Left renal cortex interstitium (tissue), 4 donors: ENCODE results near the gene CACNA1C. TPM values are rescaled to one million over a fixed set of nuclear protein-coding genes. Genes with fewer than 3 reads are reported as not detected.

Experiments used
- DNase-seq, 4 donors: peaks; one replicate each; pipeline ENCODE4 v3.0.0-alpha.2; 2013; ENCODE audit warnings: low read depth in 4 of 4, low spot score in 2 of 4, missing footprints in 1 of 4
- polyA plus RNA-seq, 4 donors: library from polyadenylated mRNA; unstranded; fragments of 120-200 nt; gene quantifications; one replicate each; pipeline ENCODE4 v1.2.1, GENCODE V29; 2013; ENCODE audit not compliant: insufficient read length in 4 of 4

Gene CACNA1C
- polyA plus RNA-seq, 4 donors, result 6.4 to 13.1 (median 8.9) TPM

DNA sequence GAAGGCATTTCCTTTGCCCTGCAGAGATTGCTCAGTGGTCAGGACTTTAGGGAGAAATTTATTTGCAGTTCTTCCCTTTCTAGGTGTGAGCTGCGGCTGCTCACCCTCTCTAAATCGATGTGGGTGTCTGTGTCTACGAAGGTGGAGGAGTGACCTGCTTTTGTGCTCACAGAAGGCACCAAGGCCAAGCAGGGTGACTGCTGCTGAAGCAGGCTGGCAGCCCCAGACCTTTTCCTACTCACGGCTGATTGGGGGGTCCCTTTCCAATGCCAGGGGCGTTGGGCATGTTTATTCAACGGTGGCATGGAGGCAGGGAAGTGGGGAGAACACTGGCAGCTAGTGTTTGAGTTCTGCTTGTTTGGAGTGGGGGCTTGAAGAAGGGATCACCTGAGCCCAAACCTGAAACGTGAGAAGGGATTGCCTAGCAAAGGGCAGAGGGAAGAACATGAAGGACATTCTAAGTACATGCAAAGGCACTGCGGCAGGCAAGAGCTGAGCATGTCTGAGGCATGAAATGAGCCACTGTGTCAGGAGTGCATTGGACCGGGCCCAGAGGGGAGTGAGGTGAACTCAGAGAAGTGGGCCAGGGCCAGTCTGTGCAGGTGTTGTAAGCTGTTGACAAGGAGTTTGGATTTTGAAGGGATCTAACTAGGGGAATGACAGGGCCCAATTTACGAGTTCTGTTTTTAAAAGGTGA lies 56.3 kb downstream of the CACNA1C start:
- no peak for DNase-seq

DNA sequence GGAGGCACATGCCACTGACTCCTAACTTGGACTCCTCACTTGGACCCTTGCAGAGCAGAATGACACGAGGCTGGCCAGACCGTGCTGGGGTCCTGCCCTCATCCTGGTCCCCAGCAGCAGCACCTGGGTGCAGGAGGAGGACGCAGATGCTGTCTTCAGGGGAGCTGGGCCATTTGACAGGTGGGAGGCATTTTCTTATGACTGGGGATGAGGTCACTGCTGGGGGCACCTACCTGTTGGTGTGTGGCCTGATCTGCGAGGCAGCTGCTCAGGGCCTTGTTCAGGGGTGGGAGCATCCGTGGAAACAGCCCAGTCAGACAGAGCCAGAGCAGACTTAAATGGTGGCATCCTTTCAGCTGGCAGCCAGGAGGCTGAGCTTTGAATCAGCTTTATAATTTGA lies 57.3 kb downstream of the CACNA1C start:
- DNase-seq, result no peak

DNA sequence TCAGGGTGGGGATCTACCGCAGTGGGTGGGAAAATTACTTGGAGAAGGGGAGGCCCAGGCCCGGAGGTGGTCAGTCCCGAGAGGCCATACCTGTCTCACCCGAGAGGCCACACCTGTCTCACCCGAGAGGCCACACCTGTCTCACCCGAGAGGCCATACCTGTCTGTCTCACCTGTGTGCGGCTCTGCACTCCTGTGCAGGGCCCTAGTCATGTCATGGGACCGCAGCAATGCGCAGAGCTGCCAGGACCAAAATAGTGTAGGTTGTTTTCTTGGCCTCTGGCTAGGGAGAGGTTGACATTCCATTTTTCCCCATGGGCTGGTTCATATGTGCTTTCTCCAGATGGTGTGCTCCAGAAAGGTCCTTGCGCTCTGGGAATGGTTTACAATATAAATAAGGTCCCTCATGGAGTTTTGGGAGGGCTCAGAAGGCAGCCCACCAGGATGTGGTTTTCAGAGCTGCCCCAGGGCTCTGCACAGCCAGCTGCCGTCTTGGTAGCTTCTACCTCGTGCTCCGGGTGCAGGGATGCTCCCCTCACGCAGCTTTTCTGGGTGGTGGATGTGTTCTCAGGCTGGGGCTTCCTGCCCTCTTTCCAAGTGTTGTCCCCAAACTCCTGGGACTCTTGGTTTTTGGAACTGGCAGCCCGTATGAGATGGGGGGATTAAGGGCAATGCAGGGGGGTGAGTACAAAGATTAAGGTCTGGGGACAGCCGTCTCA lies 58.2 kb downstream of the CACNA1C start:
- DNase-seq, result no peak

DNA sequence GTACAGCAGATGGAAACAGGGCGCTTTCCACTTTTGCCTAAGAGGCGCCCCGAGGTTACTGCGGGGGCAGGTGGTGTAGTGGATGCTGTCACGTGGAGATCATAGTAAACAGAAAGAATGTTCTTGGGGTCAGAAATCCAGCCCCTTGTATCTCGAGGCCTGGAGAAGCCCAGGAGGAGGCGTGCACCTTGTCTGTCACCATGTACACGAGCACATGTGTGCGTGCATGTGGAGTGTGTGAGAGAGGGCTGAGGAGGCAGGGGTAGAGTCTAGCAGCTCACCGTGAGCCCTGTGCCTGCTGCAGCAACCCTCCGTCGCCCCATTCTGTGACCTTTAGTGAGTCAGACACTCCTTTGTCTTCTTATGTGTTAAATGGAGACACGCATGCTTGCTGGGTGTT lies 59.0 kb downstream of the CACNA1C start:
- DNase-seq, result no peak

DNA sequence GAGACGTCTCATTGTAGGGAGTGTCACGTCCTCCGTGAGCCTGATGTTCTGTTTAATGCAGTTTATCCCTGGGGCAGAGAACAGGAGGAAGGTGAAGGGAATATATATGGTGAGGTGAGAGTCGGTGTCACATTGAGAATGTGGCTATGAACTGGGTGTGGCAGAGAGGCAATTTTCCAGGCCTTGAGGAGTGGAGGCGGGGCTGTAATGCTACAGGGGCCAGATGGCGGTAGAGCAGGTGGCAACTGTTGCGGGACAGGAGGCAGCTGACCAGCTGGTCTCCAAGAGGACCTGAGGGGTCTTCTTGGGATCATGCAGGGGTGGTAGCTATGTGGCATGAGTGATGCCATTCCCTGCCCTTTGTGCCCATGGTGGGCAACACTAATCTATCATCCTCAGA lies 59.6 kb downstream of the CACNA1C start:
- DNase-seq, result no peak

DNA sequence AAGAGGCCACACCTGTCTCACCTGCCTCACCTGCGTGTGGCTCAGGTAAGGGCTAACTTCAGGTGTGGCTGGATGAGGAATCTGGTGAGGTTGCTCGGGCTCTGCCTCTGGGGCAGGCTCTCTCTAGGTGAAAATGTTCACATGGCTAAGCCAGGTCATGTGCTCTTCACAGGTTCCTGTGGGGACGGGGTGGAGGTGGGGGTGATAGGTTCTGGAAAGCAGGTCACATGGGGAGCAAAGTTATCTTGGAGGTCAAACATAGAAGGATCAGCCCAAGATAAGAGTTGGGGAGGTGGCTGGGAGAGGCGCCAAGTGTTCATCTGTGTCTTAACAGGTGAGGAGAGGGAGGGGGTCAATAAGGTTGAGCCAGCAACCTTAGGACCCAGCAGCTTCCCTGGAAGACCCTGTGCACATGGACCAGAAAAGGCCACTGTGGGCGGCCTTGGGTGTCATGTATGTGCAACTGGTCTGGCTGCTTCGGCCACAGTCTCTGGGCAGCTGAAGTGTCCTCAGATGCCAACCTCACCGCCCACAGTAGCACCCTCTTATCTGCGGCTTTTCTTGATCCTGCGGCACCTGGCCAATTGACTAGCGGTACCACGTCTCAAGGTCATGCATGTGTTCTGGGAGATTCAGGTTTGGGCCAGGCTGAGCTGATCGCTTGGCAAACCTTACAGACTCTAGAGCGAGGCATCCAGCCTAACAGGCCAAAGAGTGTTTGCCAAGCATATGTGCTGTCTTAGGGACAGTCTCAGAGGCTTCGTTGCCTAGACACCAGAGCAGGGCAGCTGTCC lies 60.5 kb downstream of the CACNA1C start:
- DNase-seq, result no peak

DNA sequence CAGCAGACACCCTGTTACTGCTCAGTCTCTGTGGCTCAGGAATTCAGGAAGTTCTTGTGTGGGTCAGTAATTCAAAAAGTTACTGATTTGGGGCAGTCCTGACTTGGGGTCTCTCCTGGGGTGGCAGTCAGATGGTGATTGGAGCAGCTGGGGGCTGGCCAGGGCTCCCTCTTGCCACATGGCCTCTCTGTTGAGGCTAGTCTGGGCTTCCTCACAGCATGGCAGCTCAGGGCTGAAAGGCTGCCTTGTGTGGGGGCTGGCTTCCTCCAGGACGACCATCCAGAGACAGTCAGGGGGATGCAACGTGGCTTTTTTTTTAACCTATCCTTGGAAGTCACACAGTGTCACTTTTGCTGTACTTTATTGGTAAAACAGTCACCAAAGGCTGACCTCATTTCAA lies 61.3 kb downstream of the CACNA1C start:
- DNase-seq, result no peak

DNA sequence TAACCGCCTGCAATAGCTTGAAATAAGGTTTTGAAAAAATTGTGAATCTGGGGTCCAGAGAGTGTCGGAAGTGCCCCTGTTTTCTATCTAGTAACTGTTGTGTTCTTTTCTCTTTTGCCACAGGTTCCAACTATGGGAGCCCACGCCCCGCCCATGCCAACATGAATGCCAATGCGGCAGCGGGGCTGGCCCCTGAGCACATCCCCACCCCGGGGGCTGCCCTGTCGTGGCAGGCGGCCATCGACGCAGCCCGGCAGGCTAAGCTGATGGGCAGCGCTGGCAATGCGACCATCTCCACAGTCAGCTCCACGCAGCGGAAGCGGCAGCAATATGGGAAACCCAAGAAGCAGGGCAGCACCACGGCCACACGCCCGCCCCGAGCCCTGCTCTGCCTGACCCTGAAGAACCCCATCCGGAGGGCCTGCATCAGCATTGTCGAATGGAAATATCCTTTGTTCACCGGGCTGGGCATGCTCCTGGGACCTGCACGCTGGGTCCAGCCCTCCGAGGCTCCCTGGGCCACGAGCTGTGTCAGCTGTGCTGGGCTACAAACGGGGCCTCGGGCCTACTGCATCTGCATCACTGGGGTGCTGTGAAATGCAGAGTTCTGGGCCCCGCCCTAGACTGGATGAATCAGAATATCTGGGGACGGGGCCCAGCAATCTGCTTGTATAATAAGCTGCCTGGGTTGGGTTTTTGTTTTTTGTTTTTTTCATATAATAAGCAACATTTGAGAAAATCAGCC lies 62.5 kb downstream of the CACNA1C start:
- no peak for DNase-seq

DNA sequence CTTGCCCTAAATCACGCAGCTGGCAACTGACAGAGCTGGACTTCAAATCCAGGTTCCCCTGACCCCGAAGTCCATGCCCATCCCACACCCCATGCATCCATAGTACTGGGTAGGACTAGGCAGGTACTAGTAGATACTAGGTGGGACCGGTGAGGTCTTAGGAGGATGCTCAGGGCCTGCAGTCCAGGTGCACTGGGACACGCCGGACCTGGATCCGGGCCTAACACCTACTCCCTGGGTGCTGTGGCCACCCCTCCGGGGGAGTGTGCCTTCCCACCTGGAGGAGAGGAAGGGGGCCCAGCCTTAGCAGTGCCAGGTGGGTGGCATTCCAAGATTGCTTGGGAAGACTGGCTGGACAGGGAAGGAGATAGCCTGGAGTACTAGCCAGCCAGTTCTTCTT lies 64.8 kb downstream of the CACNA1C start:
- DNase-seq, result no peak

DNA sequence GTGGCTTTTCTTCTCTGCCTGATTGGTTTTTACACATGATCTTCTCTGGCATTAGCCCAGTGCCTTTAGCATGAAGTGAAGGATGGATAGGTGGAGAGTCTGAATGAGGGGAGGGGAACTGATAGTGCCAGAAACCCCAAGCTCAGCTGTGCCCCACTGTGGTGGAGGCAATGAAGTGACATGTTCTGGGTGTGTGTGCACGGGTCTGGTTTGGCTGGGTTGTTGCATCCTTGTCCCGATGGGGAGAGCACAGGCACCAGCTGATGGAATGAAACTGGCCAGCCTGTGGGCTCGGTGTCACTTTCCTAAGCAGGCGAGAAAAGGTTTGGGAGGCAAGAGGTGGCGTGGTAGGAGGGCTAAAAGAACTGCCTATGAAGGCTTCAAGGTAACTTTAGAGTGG lies 65.3 kb downstream of the CACNA1C start:
- DNase-seq, result no peak

DNA sequence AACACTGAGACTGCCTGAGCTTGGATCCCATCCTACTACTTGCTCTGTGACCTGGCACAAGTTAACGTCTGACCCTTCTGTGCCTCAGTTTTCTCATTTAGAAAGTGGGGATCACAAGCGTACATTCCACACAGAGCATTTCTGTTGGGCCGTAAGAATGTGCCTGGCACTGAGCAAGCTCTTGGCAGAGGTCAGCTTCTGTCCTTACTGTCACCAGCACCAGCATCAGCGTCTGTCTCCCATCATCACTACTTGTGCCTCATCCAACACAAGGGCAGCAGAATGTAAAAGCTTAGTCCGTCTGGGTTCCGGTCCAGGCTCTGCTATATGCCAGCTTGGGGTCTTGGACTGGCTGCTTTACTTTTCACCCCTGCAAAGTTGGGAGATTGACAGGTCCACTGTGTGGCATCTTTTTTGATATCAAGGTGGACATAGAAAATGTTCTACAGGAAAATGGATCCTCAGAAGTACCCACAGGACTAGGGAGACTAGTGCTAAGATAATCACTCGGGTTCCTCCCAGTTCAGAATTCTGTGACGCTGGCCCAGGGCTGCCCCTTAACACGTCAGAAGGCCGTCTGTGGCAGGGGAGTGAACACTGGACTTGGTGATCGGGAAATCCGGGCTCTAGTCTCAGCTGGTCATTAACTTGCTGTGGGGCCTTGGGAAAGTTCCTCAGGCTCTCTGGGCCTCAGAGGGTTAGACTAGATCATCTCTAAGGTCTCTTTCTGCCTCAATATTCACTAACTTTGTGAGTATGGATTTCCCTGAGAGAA lies 65.9 kb downstream of the CACNA1C start:
- no peak for DNase-seq

DNA sequence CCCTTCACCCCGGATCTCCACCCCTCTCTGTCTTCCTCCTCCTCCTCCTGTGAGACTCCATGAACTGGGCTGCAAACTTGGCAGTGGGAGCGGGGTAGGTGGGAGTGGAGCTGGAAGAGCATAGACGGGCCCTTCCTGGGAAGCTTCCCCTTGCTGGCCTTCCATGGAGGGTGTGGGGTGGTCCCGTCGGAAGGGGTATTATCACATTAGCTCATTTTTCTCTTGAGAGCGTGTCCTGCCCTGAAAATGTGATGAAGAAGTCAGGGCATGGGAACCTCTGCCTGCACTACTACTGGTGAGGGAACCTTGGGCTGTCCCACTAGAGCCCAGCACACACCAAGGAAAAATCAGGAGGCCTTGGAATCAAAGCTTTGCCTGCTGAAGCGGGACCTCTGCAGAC lies 66.5 kb downstream of the CACNA1C start:
- DNase-seq, result no peak

DNA sequence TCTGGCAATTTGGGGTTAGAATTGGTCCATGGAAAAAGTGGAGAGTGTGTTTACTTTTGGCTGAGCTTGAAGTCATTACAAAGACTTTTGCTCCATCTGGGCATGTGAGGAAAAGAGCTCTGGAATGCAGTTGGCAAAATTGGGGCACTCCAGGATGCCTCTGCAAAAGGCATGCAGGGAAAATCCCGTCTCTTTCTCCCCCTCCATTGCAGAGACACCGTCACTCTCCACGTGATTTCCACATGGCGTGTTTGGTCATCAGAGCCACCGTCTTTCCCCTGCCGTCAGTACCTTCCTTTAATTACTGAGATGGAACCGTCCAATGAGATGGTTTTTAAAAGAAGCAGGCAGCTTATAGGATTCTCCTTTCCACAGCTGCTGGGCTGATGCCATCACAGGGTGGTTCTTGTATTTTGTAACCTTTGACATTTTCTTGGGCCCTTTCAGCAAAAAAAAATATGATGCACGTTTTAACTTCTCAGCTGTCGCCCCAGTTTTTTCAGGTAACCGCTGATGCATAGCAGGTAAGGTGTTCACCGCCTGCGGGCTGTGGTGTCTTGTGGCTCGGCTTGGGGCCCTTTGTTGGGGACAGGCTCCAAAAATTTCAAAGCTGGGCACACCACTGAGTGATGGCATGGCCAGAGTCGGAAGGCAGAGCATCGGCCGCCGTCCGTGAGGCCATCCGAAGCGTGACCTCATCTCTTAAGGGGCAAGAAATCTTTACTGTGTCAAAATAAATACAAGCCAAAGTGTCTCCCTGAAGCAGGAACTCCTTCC lies 68.4 kb downstream of the CACNA1C start:
- DNase-seq, result no peak

DNA sequence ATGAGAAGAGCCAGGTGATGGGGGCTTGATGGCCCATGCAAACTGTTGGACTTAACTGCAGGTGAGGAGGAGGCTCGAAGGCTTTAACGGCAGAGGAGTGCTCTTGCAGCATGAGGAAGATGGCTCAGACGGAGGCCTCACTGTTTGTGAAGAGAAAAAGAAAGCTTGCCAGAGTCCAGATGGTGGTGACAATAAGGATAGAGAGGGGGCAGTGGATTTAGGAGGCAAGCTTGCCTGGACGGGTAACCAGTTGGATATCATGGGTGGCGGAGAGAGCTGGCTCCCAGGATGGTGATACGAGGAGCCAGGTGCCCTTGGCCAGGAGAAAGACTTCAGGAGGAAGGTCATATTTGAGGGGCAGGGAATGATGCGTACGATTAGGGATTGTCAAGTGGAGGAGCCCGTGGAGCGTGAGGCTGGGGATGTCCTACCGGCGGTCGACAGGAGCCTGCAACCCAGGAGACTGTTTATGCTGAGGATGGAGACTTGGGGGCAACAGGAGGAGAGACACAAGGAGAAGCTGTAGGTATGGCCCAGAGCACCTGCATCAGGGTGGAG lies 71.8 kb downstream of the CACNA1C start:
- DNase-seq, result no peak

DNA sequence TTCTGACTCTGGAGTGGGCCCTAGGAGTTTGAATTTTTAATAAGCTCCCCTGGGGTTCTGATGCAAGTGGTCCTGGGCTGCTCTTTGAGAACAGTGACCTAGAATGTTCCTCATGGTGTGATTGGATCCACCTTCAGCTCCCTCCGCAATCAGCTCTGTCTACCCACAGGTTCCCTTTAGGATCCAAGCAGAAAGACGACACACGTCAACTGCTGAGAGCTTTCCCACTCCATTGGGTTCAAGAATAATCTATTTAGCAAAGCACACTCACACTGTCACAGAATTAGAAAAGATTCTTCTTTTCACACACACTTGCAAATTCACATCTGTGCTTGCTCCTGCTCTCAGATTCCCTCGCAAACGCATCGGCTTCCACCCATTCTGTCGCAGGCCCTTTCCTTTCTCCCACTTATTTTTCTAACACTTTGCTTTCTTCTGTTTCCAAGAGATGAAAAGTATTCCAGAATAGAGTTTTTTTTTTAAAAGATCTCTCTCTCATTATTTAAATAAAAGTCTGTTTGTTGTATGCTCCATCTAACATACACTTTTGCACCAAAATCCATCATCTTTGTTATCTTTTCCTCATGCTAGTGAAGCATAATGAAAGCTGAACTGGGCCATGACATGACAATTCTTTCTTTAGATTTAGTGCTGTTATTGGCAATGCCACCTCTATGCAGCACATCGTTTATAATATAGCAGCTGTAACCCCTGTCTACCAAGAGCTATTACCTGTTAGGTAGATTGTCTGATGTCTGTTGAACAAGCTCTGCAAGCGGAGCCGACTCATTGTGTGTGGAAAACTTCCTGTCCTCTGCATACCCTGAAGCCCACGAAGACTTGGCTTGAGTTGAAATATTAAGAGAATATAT lies 73.1 kb downstream of the CACNA1C start:
- DNase-seq, result no peak

DNA sequence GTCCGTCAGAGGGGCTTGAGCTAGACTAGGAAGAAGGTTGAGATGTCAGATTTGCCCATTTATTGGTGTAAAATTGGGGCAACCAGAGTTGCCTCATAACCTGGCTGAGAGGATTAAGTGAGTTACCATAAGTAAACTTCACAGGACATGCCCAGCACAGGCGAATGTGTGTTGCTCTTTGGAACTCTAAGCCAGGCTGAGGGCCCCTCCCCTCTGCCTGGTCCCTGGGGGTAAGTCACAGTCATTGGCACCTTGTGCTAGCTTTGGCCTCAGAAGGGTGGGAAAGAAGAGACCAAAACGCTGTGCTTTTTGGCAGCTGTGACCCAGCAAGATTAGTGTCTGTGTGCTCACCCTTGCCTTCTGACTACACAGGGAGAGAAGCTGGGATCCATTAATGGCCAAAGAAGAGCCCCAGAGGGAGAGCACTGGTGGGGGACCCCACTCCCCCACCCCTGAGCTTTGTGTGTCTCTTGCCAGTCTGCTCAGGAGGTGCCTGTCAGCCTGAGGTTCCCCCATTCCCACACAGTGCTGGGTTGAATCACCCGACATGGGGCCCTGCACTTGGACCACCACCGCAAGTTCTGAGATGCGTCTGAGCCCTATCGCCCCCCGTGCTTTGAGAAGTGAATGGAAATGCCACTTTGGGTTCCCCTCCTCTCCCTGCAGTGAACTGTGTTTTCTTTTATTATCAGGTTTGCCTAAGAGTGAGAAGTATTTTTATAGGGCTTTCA lies 74.1 kb downstream of the CACNA1C start:
- no peak for DNase-seq

DNA sequence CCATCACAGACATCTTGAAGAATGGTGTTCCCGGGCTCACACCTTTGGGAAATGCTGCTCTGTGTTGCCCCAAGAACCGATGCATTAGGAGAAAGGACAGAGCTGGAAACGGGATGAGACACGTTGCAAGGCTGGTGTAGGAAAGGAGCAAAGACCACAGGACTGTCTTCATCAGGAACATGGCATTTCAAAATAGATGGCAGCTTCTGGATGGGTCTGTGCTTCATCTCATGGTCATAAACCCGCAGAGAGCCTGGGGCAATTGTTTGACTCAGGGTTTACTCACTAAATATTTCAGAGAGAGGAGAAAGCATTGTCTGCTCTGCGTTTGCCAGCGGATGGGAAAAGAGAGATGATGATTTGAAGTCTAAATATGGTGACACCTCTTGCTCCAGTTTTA lies 76.3 kb downstream of the CACNA1C start:
- DNase-seq, result no peak
